ENCODE data around the gene MKLN1. TPM values are rescaled to one million over a fixed set of nuclear protein-coding genes. Genes with fewer than 3 reads are reported as not detected.
A peak's percentile ranks its signal among the peaks of the same experiment; 100 is the strongest.

The MKLN1 gene
- total RNA-seq, 1 donor from 2014 or later: 66.0 TPM

GRCh38 chr7:131321656-131322055, 6.0 kb upstream of the MKLN1 start:
- Histone ChIP-seq H3K36me3 (no peaks in the 10 kb centered on the region), H3K27ac (no peak overlapping the region), H3K9me3 (no peaks in the 10 kb centered on the region), H3K4me3 (no peak overlapping the region), H3K4me1 (peaks cover 2% of the 10 kb centered on the region), H3K27me3 (no peaks in the 10 kb centered on the region)
- intact Hi-C loops (cut with DNase I): no loop called here
- ATAC-seq (no peak), DNase-seq (no peak)
- no peak for TF ChIP-seq CTCF (IDR thresholded peaks at IDR 0.05)

GRCh38 chr7:131322061-131322460, 5.6 kb upstream of the MKLN1 start:
- intact Hi-C loops (cut with DNase I): no loop called here
- no peak for TF ChIP-seq CTCF (IDR thresholded peaks at IDR 0.05)

GRCh38 chr7:131322861-131323260, 4.8 kb upstream of the MKLN1 start:
- TF ChIP-seq CTCF (IDR thresholded peaks at IDR 0.05): no peak
- no peak overlapping the region for H3K4me3 ChIP-seq
- H3K27me3 ChIP-seq: no peaks in the 10 kb centered on the region
- no peaks in the 10 kb centered on the region for H3K9me3 ChIP-seq
- intact Hi-C loops (cut with DNase I): no loop called here
- no peaks in the 10 kb centered on the region for H3K36me3 ChIP-seq
- H3K4me1 ChIP-seq: peaks cover 7% of the 10 kb centered on the region
- ATAC-seq: no peak
- no peak for DNase-seq
- no peak overlapping the region for H3K27ac ChIP-seq

More at GRCh38 chr7:131322061-131322460, 5.6 kb upstream of the MKLN1 start:
- no peak overlapping the region for H3K27ac ChIP-seq
- H3K4me1 ChIP-seq: peaks cover 6% of the 10 kb centered on the region
- no peaks in the 10 kb centered on the region for H3K27me3 ChIP-seq
- H3K9me3 ChIP-seq: no peaks in the 10 kb centered on the region
- no peak overlapping the region for H3K4me3 ChIP-seq
- DNase-seq: no peak
- no peaks in the 10 kb centered on the region for H3K36me3 ChIP-seq
- ATAC-seq: no peak

- ATAC-seq (no peak), DNase-seq (no peak)
- no peaks in the 10 kb centered on the region for H3K9me3 ChIP-seq
- no peaks in the 10 kb centered on the region for H3K36me3 ChIP-seq
- TF ChIP-seq CTCF (IDR thresholded peaks at IDR 0.05): no peak
- intact Hi-C loops (cut with DNase I): no loop called here
- no peak overlapping the region for H3K4me3 ChIP-seq
- H3K4me1 ChIP-seq: peaks cover 18% of the 10 kb centered on the region
- no peaks in the 10 kb centered on the region for H3K27me3 ChIP-seq
- no peak overlapping the region for H3K27ac ChIP-seq
Observed at GRCh38 chr7:131325179-131325840, 2.4 kb upstream of the MKLN1 start.

GRCh38 chr7:131326576-131326975, 1.1 kb upstream of the MKLN1 start:
- ATAC-seq (no peak), DNase-seq (no peak)
- Histone ChIP-seq H3K27ac (peak overlapping the region; percentile 96), H3K27me3 (no peaks in the 10 kb centered on the region), H3K4me1 (peaks cover 22% of the 10 kb centered on the region), H3K4me3 (peak overlapping the region; percentile 71), H3K36me3 (no peaks in the 10 kb centered on the region), H3K9me3 (no peaks in the 10 kb centered on the region)
- TF ChIP-seq CTCF (IDR thresholded peaks at IDR 0.05): no peak
- intact Hi-C loops (cut with DNase I): no loop called here
